ENCODE results near the gene SLC25A13.

GRCh38 chr7:96306385-96307125, 15.3 kb downstream of the SLC25A13 start:
- TF ChIP-seq CTCF (conservative IDR thresholded peaks at IDR 0.05 in 1 of 2, IDR thresholded peaks at IDR 0.05 in 1 of 2; ENCODE audit: low read depth in 1 of 2, low read length in 2 of 2): no peak
- no peak for TF ChIP-seq EZH2 (IDR thresholded peaks at IDR 0.05; ENCODE audit: low read length, missing control alignments)
